Sigmoid colon (tissue), 4 donors: ENCODE results near the gene GNPDA1.

ENCODE experiments used
- CTCF ChIP-seq, 4 experiments: fragments of 450-650 bp in 3 of 4; fragments of 200-600 bp in 1 of 4; IDR thresholded peaks; one replicate each; pipeline ENCODE4 v1.5.1; 2016 to 2019; ENCODE audit warnings: antibody characterized with exemption in 4 of 4, mild to moderate bottlenecking in 3 of 4, moderate library complexity in 2 of 4
- POLR2A ChIP-seq, 2 donors: fragments of 450-650 bp; IDR thresholded peaks; one replicate each; pipeline ENCODE4 v1.6.1; 2016; ENCODE audit warnings: antibody characterized with exemption in 2 of 2, mild to moderate bottlenecking in 2 of 2, moderate library complexity in 2 of 2
- POLR2AphosphoS5 ChIP-seq, 4 donors: sonication (generic); formaldehyde crosslinking; IDR thresholded peaks; one replicate each; pipeline ENCODE4 v1.6.1; 2017; ENCODE audit warnings: antibody characterized with exemption in 4 of 4

GRCh38 chr5:141961466-141961865 lies 51.4 kb downstream of the GNPDA1 start:
- TF ChIP-seq POLR2AphosphoS5 (IDR thresholded peaks at IDR 0.05) (no peak), CTCF (IDR thresholded peaks at IDR 0.05) (no peak), POLR2A (IDR thresholded peaks at IDR 0.05) (no peak)
